Loucy (cell line): Measurements from ENCODE around the gene S1PR4.

Experiments
- EZH2phosphoT487 ChIP-seq: fragments of 200-600 bp; IDR thresholded peaks from 2 replicates; pipeline ENCODE4 v1.6.1; 2018; ENCODE audit warnings: antibody characterized with exemption, mild to moderate bottlenecking, moderate library complexity, borderline replicate concordance
- TF ChIP-seq, protein P1 (sequence below): fragments of 200-600 bp; sonication (generic); conservative IDR thresholded peaks from 2 replicates; pipeline ENCODE4 v1.5.1; 2014; ENCODE audit warnings: mild to moderate bottlenecking, antibody characterized with exemption, low read length

DNA sequence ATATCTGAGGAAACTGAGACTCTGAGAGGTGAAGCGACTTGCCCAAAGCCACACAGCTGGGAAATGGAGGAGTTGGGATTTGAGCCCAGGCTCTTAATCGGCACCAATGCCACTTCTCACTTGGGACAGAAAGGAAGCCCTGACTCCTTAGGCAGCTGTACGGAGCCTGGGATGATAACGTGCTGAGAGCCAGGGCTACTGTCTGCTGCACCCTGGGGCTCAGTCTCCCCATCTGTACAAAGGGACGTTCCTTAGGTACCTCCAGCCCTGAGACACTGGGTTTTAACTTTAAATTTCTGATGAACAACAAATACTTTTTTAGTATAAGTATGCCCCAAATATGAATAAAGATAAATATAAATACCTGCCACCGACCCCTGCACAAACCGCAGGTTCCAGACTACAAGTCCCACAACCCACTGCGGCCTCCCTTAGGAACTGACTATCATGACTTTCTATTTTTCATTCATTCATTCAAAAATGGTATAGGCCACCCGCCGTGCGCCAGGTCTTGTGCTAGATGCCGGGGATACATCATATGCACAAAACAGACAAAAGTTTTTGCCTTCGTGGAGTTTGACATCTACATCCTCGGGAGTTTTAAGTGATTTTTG is 6.4 kb downstream of the S1PR4 start:
- TF ChIP-seq, protein P1, sequence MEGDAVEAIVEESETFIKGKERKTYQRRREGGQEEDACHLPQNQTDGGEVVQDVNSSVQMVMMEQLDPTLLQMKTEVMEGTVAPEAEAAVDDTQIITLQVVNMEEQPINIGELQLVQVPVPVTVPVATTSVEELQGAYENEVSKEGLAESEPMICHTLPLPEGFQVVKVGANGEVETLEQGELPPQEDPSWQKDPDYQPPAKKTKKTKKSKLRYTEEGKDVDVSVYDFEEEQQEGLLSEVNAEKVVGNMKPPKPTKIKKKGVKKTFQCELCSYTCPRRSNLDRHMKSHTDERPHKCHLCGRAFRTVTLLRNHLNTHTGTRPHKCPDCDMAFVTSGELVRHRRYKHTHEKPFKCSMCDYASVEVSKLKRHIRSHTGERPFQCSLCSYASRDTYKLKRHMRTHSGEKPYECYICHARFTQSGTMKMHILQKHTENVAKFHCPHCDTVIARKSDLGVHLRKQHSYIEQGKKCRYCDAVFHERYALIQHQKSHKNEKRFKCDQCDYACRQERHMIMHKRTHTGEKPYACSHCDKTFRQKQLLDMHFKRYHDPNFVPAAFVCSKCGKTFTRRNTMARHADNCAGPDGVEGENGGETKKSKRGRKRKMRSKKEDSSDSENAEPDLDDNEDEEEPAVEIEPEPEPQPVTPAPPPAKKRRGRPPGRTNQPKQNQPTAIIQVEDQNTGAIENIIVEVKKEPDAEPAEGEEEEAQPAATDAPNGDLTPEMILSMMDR, result no peak
- no peak for TF ChIP-seq EZH2phosphoT487
